Endothelial cell of umbilical vein (primary cell): Measurements from ENCODE around the gene ASB11. TPM values are rescaled to one million over a fixed set of nuclear protein-coding genes. Genes with fewer than 3 reads are reported as not detected.
"Not testable (repeated sequence)": the region's sequence is repeated elsewhere in the genome, so short reads cannot be mapped to it uniquely, and the experiment has no call there.

Experiments
- BruUV-seq: library from RNA; stranded (reverse); fragments of 400-500 nt; replicated peaks from 2 replicates; lab custom pipeline; 2021; lab: Mats Ljungman, UMichigan
- CTCF ChIA-PET: fragments of 300-600, 350-600 bp; sonication (Branson Sonifier 250); formaldehyde crosslinking; loops from one replicate; lab custom pipeline; 2021; ENCODE audit warnings: antibody characterized with exemption, inconsistent platforms; lab: Charles Lee
- POLR2A ChIA-PET: fragments of 300-600, 350-600 bp; sonication (Branson Sonifier 250); formaldehyde crosslinking; loops from one replicate; lab custom pipeline; 2021; ENCODE audit warnings: antibody characterized with exemption, inconsistent platforms; lab: Charles Lee
- DNase-seq: peaks from one replicate; pipeline ENCODE4 v3.0.0-alpha.2; 2011; ENCODE audit warnings: low read depth, low spot score
- FAIRE-seq: peaks from 2 replicates; lab custom pipeline; 2011; peaks lifted over from hg19 to GRCh38; lab: Jason Lieb, UNC
- H2AFZ ChIP-seq: 2 replicates; pipeline ENCODE4 v1.6.0; 2012; ENCODE audit warnings: low read depth, low read length, control low read depth, inconsistent platforms
- H3K27ac ChIP-seq: 2 replicates; pipeline ENCODE4 v1.5.1; 2011; ENCODE audit warnings: low read depth, mild to moderate bottlenecking, control low read depth, low read length, moderate library complexity; ENCODE audit not compliant: insufficient read depth
- H3K27me3 ChIP-seq, 2 experiments: 2 replicates each; pipeline versions ENCODE4 v1.6.0 to v1.6.1; 2011; ENCODE audit warnings: low read length in 2 of 2, mixed read lengths in 1 of 2; ENCODE audit not compliant: control insufficient read depth in 2 of 2, insufficient read depth in 2 of 2
- H3K36me3 ChIP-seq, 2 experiments: 2 replicates in 1 of 2; 3 replicates in 1 of 2; pipeline ENCODE4 v1.5.1; 2011; ENCODE audit warnings: low read length in 2 of 2, mild to moderate bottlenecking in 1 of 2, moderate library complexity in 1 of 2; ENCODE audit not compliant: control insufficient read depth in 2 of 2, insufficient read depth in 2 of 2; ENCODE audit errors: extremely low read depth in 1 of 2
- H3K4me1 ChIP-seq: 3 replicates; pipeline ENCODE4 v1.5.1; 2011; ENCODE audit warnings: mild to moderate bottlenecking, low read length; ENCODE audit not compliant: control insufficient read depth, insufficient read depth; ENCODE audit errors: extremely low read depth
- H3K4me2 ChIP-seq: 2 replicates; pipeline ENCODE4 v1.6.1; 2011; ENCODE audit warnings: low read length, control low read depth, mixed read lengths; ENCODE audit not compliant: insufficient read depth
- H3K4me3 ChIP-seq, 3 experiments: fragments of 200-600 bp in 1 of 3; sonication (generic), shearing (Covaris generic) in 1 of 3; replicated peaks in 1 of 3; 2 replicates each; pipeline ENCODE4 v1.5.1; 2011 to 2016; ENCODE audit warnings: control low read depth in 3 of 3, low read length in 3 of 3, mild to moderate bottlenecking in 2 of 3, inconsistent platforms in 1 of 3, low read depth in 1 of 3, moderate library complexity in 1 of 3; ENCODE audit not compliant: insufficient read depth in 1 of 3
- H3K79me2 ChIP-seq: 2 replicates; pipeline ENCODE4 v1.6.0; 2012; ENCODE audit warnings: low read length, inconsistent platforms; ENCODE audit not compliant: control insufficient read depth, insufficient read depth
- H3K9ac ChIP-seq: replicated peaks from 2 replicates; pipeline ENCODE3; 2011; ENCODE audit warnings: low read length, control low read depth; ENCODE audit not compliant: insufficient read depth; ENCODE audit errors: extremely low read depth
- H3K9me1 ChIP-seq: replicated peaks from 3 replicates; pipeline ENCODE4 v1.6.0; 2011; ENCODE audit warnings: mild to moderate bottlenecking, low read length; ENCODE audit not compliant: control insufficient read depth, insufficient read depth; ENCODE audit errors: extremely low read depth
- H3K9me3 ChIP-seq: replicated peaks from 2 replicates; pipeline ENCODE4 v1.5.1; 2012; ENCODE audit warnings: low read length, inconsistent platforms; ENCODE audit not compliant: control insufficient read depth, insufficient read depth
- H4K20me1 ChIP-seq: replicated peaks from 2 replicates; pipeline ENCODE3; 2011; ENCODE audit warnings: mild to moderate bottlenecking, low read length; ENCODE audit not compliant: control insufficient read depth, insufficient read depth; ENCODE audit errors: extremely low read depth
- CTCF ChIP-seq, 2 donors: IDR thresholded peaks; 1 replicate in 1 of 2; 2 replicates in 1 of 2; pipeline ENCODE4 v1.5.1; 2011; ENCODE audit warnings: low read length in 2 of 2, mild to moderate bottlenecking in 2 of 2, moderate library complexity in 2 of 2, control low read depth in 1 of 2, inconsistent platforms in 1 of 2, low read depth in 1 of 2; ENCODE audit not compliant: insufficient read depth in 1 of 2; ENCODE audit errors: extremely low read depth in 1 of 2
- EZH2 ChIP-seq: IDR thresholded peaks from 2 replicates; pipeline ENCODE4 v1.6.1; 2012; ENCODE audit warnings: borderline replicate concordance, low read depth, mild to moderate bottlenecking, moderate library complexity, low read length, inconsistent platforms; ENCODE audit not compliant: severe bottlenecking
- FOS ChIP-seq: IDR thresholded peaks from 2 replicates; pipeline ENCODE4 v1.6.1; 2011; ENCODE audit warnings: mild to moderate bottlenecking, low read length, moderate library complexity, borderline replicate concordance; ENCODE audit not compliant: insufficient read depth
- GATA2 ChIP-seq: IDR thresholded peaks from 2 replicates; pipeline ENCODE4 v1.7.0; 2011; ENCODE audit warnings: low read depth, mild to moderate bottlenecking, moderate library complexity, mixed read lengths, low read length; ENCODE audit not compliant: insufficient read length, insufficient read depth
- JUN ChIP-seq: IDR thresholded peaks from 2 replicates; pipeline ENCODE4 v1.6.1; 2011; ENCODE audit warnings: borderline replicate concordance, low read depth; ENCODE audit not compliant: insufficient read length, insufficient read depth
- MAX ChIP-seq: IDR thresholded peaks from 2 replicates; pipeline ENCODE4 v1.6.1; 2011; ENCODE audit not compliant: insufficient read depth, insufficient read length
- MYC ChIP-seq: IDR thresholded peaks from one replicate; pipeline ENCODE4 v1.6.1; 2011; ENCODE audit warnings: mild to moderate bottlenecking, low read depth, low read length
- POLR2A ChIP-seq: IDR thresholded peaks from 2 replicates; pipeline ENCODE4 v1.6.1; 2012; ENCODE audit warnings: low read depth, mild to moderate bottlenecking, control low read depth, low read length
- POLR2AphosphoS5 ChIP-seq: IDR thresholded peaks from 2 replicates; pipeline ENCODE4 v1.6.1; 2012; ENCODE audit warnings: low read depth, mild to moderate bottlenecking, control low read depth, low read length, moderate library complexity; ENCODE audit not compliant: insufficient read depth
- dilution Hi-C: fragments of 300-500 bp; cut with MboI; formaldehyde crosslinking; loops from one replicate; pipeline ENCODE4 v1.15.0; 2019; ENCODE audit warnings: low sequenced_read_pairs; ENCODE audit not compliant: extremely low pct_ligation_motif_present
- intact Hi-C: fragments of 100-400 bp; cut with micrococcal nuclease; formaldehyde crosslinking; loops from one replicate; pipeline ENCODE4 v1.10.0; 2022
- polyA plus RNA-seq, 4 experiments: library from polyadenylated mRNA; depleted of rRNA in 3 of 4; stranded (reverse) in 3 of 4; unstranded in 1 of 4; fragments of >200 nt; gene quantifications; 2 replicates each; pipeline versions ENCODE4 v1.2.1 to v1.2.3, GENCODE V29; 2011 to 2012; ENCODE audit warnings: missing spikeins in 1 of 4
- total RNA-seq: library from RNA; stranded (reverse); gene quantifications from 2 replicates; pipeline ENCODE4 v1.2.3, GENCODE V29; 2021

The ASB11 gene
- total and polyA plus RNA-seq, 2 donors (not counting 3 experiments of a cell fraction or from before 2014, with no cell fraction given) = 0.06 to 0.15 TPM

- intact Hi-C loops = no loop called here
- Histone ChIP-seq H3K27me3 (no peaks in the 10 kb centered on the region), H3K4me2 (peak overlapping the region; percentile 50), H3K9ac (no peak overlapping the region), H3K27ac (no peak overlapping the region), H2AFZ (no peak overlapping the region), H3K36me3 (no peaks in the 10 kb centered on the region), H4K20me1 (no peaks in the 10 kb centered on the region), H3K4me1 (peaks cover 6% of the 10 kb centered on the region), H3K9me1 (no peaks in the 10 kb centered on the region), H3K9me3 (no peaks in the 10 kb centered on the region), H3K79me2 (no peaks in the 10 kb centered on the region), H3K4me3 (no peak overlapping the region)
- no TSS peak for BruUV-seq
- dilution Hi-C loops = no loop called here
- ChIA-PET CTCF (interaction anchor here (1.2 kb wide), 1 partner anchor 10 kb away, joined by 5 read pairs; no protein-coding TSS in a partner anchor), POLR2A (interaction anchor here (0.6 kb wide), 1 partner anchor 460 kb away, joined by 3 read pairs; no protein-coding TSS in a partner anchor)
- no peak for FAIRE-seq
- TF ChIP-seq FOS (no peak), POLR2A (no peak), CTCF (IDR thresholded peaks at IDR 0.05; ENCODE audit: extremely low read depth in 1 of 2, insufficient read depth in 1 of 2, low read depth in 1 of 2, low read length in 2 of 2) (no peak), EZH2 (no peak), JUN (no peak), POLR2AphosphoS5 (no peak), MAX (no peak), MYC (no peak), GATA2 (no peak)
- peak; percentile 91 for DNase-seq
These were observed 5.3 kb downstream of the ASB11 start for GRCh38 chrX:15310117-15310516.

GRCh38 chrX:15305899-15306298 is 9.5 kb downstream of the ASB11 start:
- intact Hi-C loops, H3K79me2 ChIP-seq, H3K9me1 ChIP-seq, H3K27ac ChIP-seq, BruUV-seq, H2AFZ ChIP-seq, H3K4me1 ChIP-seq, H3K4me3 ChIP-seq, FAIRE-seq, H4K20me1 ChIP-seq, H3K36me3 ChIP-seq, POLR2A ChIA-PET, CTCF ChIA-PET, DNase-seq, dilution Hi-C loops, H3K4me2 ChIP-seq, H3K27me3 ChIP-seq, H3K9ac ChIP-seq, H3K9me3 ChIP-seq: not testable (repeated sequence)
